NCI-H748 treated with DMSO at 0.1 percent for 48 hours (cell line): Measurements from ENCODE around the gene PAWR.
"Not testable (repeated sequence)": the region's sequence is repeated elsewhere in the genome, so short reads cannot be mapped to it uniquely, and the experiment has no call there.

Experiments
- DNase-seq: peaks from one replicate; lab custom pipeline; 2025; lab: John Stamatoyannopoulos, UW

The PAWR gene

DNA sequence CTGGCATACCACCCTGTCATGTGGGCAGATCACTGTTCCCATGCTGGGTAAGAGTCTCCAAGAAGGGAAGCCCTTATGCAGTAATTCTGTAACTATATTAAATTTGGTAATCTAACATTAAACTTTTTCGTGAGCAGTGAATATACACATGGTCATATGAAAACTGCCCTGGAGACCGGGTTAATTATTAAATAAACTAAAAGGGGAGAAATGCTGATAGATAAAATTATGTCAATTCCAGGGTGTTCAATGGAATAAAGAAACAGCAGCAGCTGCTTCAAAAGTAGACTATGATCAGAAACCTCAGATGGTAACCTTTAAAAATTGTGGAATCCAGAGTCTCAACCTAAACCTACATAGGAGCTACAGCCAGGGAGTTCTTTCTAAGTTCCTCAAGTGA lies 100.0 kb downstream of the PAWR start:
- DNase-seq = no peak

DNA sequence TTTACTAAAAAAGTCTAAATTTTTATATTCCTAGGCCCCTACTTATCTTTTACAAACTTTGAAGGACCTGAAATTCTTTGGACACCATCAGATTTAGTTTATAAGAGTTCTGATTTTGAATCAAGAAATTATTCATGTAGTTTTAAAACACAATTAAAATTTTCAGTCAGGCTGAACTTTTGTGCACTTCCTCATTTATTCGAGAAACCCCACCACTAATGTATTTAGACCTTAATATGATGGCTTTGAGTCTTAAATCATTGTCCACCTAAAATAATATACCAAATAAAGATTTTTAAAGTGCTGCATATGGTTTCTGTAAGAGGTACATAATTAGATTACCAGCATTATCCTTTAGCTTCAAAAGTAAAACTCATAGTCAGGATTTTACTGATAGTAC lies 103.4 kb downstream of the PAWR start:
- no peak for DNase-seq

GRCh38 chr12:79585147-79585546 lies 105.6 kb downstream of the PAWR start:
- no peak for DNase-seq

DNA sequence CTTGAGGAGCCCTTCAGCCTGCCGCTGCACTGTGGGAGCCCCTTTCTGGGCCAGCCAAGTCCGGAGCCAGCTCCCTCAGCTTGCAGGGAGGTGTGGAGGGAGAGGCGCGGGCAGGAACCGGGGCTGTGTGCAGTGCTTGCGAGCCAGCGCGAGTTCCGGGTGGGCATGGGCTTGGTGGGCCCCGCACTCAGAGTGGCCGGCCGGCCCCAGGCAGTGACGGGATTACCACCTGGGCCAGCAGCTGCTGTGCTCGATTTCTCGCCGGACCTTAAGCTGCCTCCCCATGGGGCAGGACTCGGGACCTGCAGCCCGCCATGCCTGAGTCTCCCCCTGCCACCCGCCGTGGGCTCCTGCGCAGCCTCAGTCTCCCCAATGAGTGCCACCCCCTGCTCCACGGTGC lies 116.9 kb downstream of the PAWR start:
- DNase-seq = no peak

DNA sequence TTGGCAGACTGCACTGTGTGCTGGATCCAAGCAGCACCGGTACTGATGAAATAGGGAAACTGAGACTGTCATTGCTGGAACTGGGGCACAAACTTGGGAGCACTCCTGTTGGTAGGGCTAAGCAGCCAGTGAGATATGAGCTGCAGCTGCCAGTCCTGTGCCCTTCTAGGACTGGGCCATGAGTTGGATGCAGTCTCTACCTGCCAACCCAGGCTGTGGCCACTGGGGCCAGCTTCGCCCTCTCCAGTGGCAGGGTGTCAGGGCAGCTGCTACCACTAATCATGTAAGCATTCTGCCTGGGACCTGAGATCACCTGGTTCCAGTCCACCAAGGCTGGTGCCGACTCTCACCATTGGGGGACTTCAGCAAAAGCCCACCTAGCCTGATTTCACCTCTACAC lies 121.1 kb downstream of the PAWR start:
- no peak for DNase-seq

- no peak for DNase-seq
These were observed 123.6 kb downstream of the PAWR start for GRCh38 chr12:79567175-79567563.

GRCh38 chr12:79566452-79567174 lies 124.2 kb downstream of the PAWR start:
- no peak for DNase-seq

GRCh38 chr12:79564727-79565350 lies 125.9 kb downstream of the PAWR start:
- not testable (repeated sequence) for DNase-seq

GRCh38 chr12:79563021-79563740 lies 127.6 kb downstream of the PAWR start:
- no peak for DNase-seq

- DNase-seq = no peak
These were observed 129.2 kb downstream of the PAWR start for GRCh38 chr12:79561401-79562132.

- DNase-seq = no peak
These were observed 130.4 kb downstream of the PAWR start for GRCh38 chr12:79560225-79560889.

DNA sequence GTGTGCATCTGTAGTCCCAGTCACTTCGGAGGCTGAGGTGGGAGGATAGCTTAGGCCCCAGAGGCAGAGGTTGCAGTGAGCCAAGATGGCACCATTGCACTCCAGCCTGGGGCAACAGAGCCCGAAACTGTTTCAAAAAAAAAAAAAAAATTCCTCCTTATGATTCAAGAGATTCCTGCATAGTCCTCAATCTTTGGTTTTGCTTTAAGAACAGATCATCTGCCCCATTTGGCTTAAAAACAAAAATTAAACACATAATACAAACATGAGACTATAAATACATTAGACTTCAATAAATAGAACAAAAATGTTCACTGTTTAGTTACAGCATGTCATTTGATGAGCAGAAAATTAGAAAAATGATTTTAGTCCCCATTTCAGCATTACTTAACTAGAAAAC lies 131.2 kb downstream of the PAWR start:
- no peak for DNase-seq

DNA sequence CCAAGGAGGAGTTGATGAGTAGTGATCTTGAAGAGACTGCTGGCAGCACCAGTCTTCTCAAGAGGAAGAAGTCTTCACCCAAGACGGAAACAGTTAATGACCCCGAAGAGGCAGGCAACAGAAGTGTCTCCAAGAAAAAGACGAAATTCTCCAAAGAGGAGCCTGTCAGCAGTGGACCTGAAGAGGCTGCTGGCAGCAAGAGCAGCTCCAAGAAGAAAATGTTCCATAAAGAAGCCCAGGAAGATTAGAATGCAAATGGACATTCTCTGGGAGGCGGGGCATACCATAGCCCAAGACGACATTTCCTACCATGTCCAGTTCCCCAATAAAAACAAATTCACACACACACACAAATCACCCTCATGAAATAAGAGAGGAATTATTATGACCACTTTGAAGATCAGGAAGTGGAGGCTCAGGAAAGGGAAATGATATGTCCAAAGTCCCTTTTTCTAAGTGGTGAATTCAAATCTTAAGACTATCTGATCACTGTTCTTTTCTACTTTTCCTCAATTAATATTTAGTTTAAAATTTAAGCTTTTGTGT lies 131.8 kb downstream of the PAWR start:
- no peak for DNase-seq

- no peak for DNase-seq
These were observed 133.0 kb downstream of the PAWR start for GRCh38 chr12:79557690-79558315.

DNA sequence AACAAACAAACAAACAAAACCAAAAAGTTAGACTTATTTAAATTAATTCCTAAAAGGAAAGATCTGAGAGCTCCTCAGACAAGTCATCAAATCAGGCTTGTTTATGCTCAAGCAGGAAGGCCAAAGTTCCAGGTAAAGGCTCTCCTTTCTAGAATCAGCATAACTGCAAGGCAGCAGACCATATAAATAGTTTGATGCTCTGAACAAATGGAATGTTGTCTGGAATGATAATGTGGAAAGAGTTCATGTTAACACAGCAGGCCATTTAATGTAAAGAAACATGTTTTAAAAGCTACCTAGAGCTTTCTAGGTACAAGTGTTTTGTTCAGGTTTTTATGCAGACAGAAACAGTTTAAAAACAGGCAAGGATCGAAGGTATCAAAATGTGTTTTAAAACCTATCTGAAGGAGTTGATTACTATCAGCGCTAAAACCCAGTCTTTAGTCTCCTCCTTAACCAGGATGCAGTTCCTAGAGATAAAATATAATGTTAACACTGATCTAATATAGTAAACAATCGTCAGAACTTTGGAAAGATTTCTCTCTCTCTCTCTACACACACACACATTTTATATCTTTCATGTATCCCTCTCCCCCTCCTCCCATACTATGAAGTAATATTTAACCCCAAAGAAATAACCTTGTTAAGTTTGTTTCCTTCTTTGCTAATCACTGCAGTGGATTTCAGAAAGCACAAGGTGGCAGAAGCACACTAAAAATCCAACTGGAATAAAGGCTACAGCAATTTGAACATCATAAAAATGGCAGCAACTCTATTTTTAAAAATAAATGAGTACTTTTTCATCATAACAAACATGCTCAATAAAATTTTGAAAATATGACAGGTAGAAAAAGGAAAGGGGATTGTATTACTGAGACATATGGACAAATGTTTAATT lies 135.5 kb downstream of the PAWR start:
- DNase-seq = peak; percentile 9

GRCh38 chr12:79553863-79554574 lies 136.7 kb downstream of the PAWR start:
- DNase-seq = no peak

DNA sequence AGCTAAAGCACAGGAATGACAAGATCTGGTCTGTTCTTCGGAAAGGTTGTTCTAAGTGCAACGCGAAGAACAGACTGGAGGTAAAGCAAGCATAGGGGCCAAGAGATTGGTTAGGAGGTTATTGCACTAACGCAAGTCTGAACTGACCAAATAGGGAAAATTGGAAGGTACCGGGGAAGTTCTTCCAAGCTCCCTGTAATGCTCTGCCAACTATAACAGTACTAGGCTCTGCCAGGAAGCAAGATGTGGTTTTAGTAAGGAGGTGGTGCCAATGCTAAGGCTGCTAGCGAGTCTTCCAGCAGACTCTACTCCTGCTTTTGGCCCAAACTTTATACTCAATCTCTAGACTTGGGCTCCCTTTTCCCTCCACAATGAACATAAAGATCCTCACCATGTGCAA lies 138.6 kb downstream of the PAWR start:
- DNase-seq = no peak

GRCh38 chr12:79549531-79550271 lies 141.1 kb downstream of the PAWR start:
- DNase-seq = no peak

GRCh38 chr12:79548610-79548924 lies 142.2 kb downstream of the PAWR start:
- no peak for DNase-seq
